HG03520 (cell line): ENCODE measurements around the gene C1GALT1.
"Not testable (repeated sequence)": the region's sequence is repeated elsewhere in the genome, so short reads cannot be mapped to it uniquely, and the experiment has no call there.

ENCODE experiments used
- ATAC-seq: cut with Tn5 transposase; IDR thresholded peaks from one replicate; pipeline ENCODE4 v1.9.1; 2021; ENCODE audit warnings: mild to moderate bottlenecking, moderate library complexity; ENCODE audit not compliant: unreplicated experiment

Gene C1GALT1

GRCh38 chr7:7166318-7166717 is 16.0 kb upstream of the C1GALT1 start:
- no peak for ATAC-seq

DNA sequence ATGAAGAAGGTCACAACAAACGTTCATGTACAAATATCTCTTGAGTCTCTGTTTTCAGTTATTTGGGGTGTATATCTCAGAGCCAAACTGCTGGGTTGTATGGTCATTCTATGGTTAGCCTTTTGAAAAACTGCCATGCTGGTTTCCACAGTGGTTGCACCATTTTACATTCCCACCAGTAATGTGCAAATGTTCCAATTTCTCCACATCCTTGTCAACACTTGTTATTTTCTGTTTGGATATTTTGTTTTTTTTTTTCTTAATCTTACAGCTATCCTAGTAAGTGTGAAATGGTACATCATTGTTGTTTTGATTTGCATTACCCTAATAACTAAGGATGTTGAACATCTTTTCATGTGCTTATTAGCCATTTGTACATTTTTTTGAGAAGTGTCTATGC is 13.0 kb upstream of the C1GALT1 start:
- no peak for ATAC-seq

- ATAC-seq, result no peak
Observed at GRCh38 chr7:7173956-7174632, 8.2 kb upstream of the C1GALT1 start.

DNA sequence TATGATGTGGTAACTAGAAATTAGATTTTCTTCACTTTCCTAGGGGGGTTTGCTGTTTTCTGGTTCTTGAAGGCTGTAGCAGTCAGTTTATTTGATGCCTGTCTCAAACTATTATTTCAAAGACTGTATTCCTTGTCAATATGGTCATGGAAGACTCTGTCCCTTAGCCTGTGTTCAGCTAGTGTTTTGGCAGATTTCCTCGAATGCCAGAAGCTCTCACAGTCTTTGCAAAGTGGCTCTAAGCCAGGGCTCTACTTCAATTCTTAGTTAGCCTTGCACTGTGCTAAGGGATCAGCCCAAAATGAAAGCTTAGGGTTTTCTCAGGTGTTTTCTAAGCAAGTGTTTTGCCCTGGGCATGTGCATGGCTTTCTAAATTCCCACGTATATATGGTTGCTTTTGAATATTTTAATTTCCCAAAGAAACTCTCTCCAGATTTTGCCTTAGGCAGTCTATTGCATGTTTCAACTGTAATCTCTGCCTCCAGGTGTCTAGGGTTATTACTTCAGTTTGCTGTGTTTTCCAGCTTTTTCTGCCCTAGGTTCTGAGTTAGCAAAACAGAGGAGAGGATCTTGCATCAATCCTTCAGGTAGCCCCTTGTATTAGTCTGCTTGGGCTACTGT is 7.2 kb upstream of the C1GALT1 start:
- no peak for ATAC-seq

DNA sequence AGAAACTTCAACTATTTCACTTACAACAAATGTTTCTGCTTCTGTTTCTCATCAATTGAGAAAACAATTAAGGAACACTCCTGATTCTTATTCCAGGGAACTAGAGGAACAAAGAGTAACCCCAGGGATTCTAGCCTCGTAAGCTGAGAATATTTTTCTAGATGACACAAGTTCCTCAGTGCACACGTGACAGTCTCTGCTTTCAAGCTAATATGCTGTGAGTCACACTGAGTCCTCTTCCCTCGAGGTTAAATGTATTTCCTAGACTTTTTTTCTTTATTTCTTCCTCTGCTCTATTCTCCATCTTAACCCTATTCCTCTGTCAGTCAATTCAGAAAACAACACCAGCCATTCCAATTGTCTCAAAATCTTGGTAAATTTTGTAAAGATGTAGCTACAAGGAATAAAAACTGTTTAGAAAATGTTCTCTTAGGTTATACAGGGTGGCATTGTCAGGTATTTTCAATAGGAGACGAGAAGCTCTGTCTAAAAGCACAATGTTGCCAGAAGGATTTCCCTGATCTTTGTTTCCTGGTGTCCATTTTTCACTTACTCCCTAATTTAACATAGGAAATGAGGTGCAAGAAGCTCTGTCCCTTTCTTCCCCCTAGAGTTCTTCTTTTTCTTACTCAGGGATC is 5.8 kb upstream of the C1GALT1 start:
- no peak for ATAC-seq

DNA sequence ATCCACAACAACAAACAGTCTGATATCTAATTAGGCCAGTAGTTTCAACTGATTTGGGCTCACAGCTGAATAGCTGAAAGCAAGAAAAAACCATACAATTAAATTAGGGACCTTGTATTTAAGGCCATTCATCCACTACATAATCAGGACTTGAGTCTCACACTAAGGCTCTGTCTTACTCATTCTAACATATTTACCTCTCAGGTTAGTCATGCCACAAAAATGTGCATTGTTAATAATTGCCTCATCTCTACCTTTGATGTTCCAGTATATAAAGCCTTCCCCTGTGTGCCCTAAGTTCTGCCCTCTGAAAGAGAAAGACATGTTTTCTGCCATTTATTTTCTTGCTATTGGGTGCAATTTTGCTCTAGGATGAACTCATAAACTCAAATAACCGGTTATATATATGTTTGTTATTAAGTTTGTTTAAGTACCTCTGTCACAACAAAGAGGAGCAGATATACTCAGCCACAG is 5.3 kb upstream of the C1GALT1 start:
- no peak for ATAC-seq

GRCh38 chr7:7178081-7178480 is 4.3 kb upstream of the C1GALT1 start:
- ATAC-seq, result no peak

DNA sequence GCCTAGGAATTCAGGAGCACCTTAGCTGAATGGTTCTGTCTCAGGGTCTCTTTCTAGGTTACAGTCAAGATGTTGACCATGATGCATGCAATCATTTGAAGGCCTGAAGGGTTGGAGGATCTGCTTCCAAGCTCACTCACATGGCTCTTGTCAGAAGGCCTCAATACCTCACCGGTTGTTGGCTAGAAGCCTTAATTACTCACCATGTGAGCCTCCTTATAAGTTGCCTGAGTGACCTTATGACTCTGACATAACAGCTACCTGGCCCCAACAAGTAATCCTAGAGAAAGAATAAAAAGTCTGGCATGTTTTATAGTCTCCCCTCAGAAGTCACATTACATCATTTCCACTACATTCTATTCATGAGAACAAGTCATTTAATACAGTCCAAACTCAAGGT is 3.4 kb upstream of the C1GALT1 start:
- no peak for ATAC-seq

GRCh38 chr7:7180725-7181449 is 1.5 kb upstream of the C1GALT1 start:
- no peak for ATAC-seq

GRCh38 chr7:7181519-7182155 is 707 bp upstream of the C1GALT1 start:
- peak; percentile 22 for ATAC-seq

- ATAC-seq, result peak; percentile 20
Observed at GRCh38 chr7:7183061-7183837, 905 bp downstream of the C1GALT1 start.

GRCh38 chr7:7183838-7184463 is 1.6 kb downstream of the C1GALT1 start:
- no peak for ATAC-seq

- ATAC-seq, result no peak
Observed at GRCh38 chr7:7185371-7185989, 3.1 kb downstream of the C1GALT1 start.

DNA sequence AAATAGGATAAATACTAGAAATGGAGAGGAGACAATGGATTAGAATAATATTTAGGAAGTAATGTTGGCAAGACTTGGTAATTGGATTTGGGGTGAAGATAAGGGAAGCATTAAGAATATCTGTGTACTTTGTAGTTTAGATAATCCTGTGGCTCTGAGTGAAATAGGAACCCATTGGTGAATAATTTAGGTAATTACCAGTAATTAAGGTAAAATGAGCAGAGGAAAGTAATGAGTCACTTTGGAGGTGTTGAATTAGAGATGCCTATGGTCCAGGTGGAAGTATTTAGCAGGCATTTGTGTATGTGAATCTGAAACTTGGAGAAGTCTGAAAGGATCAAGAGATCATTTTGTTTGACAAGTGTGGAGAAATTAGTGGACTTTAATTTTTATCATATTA is 5.7 kb downstream of the C1GALT1 start:
- ATAC-seq, result no peak

DNA sequence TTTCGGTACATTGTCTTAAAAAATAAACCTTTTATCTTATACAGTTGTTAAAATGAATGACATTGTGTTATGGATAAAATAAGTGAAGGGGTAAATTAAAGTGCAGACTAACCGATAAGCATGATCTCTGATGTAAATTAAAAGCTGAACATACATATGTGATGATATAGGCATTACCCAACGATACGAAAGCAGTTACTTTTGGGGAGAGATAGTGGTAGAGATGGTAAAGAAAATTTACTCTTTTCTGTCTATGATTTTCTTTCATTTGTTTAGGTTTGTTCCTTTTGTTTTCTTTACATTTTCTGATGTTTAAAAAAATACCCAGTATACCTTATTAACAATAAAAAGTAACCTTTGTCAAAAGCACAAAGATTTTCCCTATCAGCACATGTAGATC is 6.4 kb downstream of the C1GALT1 start:
- ATAC-seq, result no peak

- no peak for ATAC-seq
Observed at GRCh38 chr7:7190142-7190541, 7.8 kb downstream of the C1GALT1 start.

DNA sequence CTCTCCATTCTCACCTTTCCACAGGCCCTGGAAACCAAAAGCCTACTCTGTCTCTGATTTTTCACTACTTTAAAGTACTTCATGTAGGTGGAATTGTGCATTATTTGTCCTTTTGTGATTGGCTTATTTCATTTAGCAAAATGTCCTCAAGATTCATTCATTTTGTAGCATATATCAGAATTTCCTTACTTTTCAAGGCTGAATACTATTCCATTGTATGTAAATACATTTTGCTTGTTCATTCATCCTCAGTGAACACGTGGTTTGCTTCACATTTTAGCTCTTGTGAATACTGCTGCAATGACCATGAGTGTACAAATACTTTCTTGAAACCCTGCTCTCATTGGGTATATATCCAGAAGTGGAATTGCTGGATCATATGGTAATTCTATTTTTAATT is 8.8 kb downstream of the C1GALT1 start:
- no peak for ATAC-seq

GRCh38 chr7:7192798-7193788 is 10.7 kb downstream of the C1GALT1 start:
- not testable (repeated sequence) for ATAC-seq
